IMR-90 (cell line): ENCODE measurements around the gene ZNF598. TPM values are rescaled to one million over a fixed set of nuclear protein-coding genes. Genes with fewer than 3 reads are reported as not detected.

Experiments used
- ATAC-seq: fragments of 200-7000 bp; cut with Tn5 transposase; 2 replicates; pipeline ENCODE4 v1.9.1; 2020; ENCODE audit warnings: low read depth, mild to moderate bottlenecking, moderate library complexity
- BruUV-seq: library from RNA; stranded (reverse); fragments of 400-500 nt; replicated peaks from 2 replicates; lab custom pipeline; 2021; lab: Mats Ljungman, UMichigan
- CTCF ChIA-PET: fragments of 300-600 bp; formaldehyde crosslinking; extraction: SDS; loops from one replicate; lab custom pipeline; 2021; ENCODE audit warnings: antibody characterized with exemption; lab: Yijun Ruan, JAX
- POLR2A ChIA-PET: fragments of 300-600 bp; sonication (Branson Sonifier 250); formaldehyde crosslinking; loops from one replicate; lab custom pipeline; 2022; ENCODE audit warnings: antibody characterized with exemption; ENCODE audit not compliant: unreplicated experiment; lab: Charles Lee
- DNase-seq: peaks from one replicate; pipeline ENCODE4 v3.0.0; 2013
- H2AFZ ChIP-seq: replicated peaks from 2 replicates; pipeline ENCODE3; 2013; ENCODE audit warnings: low read length, mild to moderate bottlenecking; ENCODE audit not compliant: poor library complexity
- H2AK5ac ChIP-seq: 2 replicates; pipeline ENCODE4 v1.6.1; 2013; ENCODE audit warnings: low read depth, low read length, inconsistent platforms
- H2AK9ac ChIP-seq: replicated peaks from 2 replicates; pipeline ENCODE3; 2013; ENCODE audit warnings: mild to moderate bottlenecking, low read depth, low read length, moderate library complexity; ENCODE audit not compliant: poor library complexity
- H2BK120ac ChIP-seq: 2 replicates; pipeline ENCODE4 v1.6.1; 2013; ENCODE audit warnings: low read depth, low read length, inconsistent platforms
- H2BK15ac ChIP-seq: 3 replicates; pipeline ENCODE4 v1.6.1; 2013; ENCODE audit warnings: low read depth, low read length, inconsistent platforms
- H2BK20ac ChIP-seq: 2 replicates; pipeline ENCODE4 v1.6.1; 2013; ENCODE audit warnings: low read depth, mild to moderate bottlenecking, inconsistent platforms, low read length, moderate library complexity
- H2BK5ac ChIP-seq: 2 replicates; pipeline ENCODE4 v1.6.1; 2013; ENCODE audit warnings: mild to moderate bottlenecking, low read depth, low read length, inconsistent platforms; ENCODE audit not compliant: poor library complexity, severe bottlenecking
- H3K14ac ChIP-seq: replicated peaks from 2 replicates; pipeline ENCODE4 v1.6.1; 2013; ENCODE audit warnings: low read depth, low read length, inconsistent platforms
- H3K18ac ChIP-seq: 2 replicates; pipeline ENCODE4 v1.6.1; 2013; ENCODE audit warnings: low read depth, low read length, control low read depth
- H3K23ac ChIP-seq: 2 replicates; pipeline ENCODE4 v1.6.1; 2013; ENCODE audit warnings: low read depth, low read length, inconsistent platforms
- H3K27ac ChIP-seq: 2 replicates; pipeline ENCODE4 v1.5.1; 2013; ENCODE audit warnings: mild to moderate bottlenecking, control low read depth, low read length; ENCODE audit not compliant: insufficient read depth
- H3K27me3 ChIP-seq: 2 replicates; pipeline ENCODE4 v1.6.1; 2013; ENCODE audit warnings: low read length; ENCODE audit not compliant: control insufficient read depth, insufficient read depth
- H3K36me3 ChIP-seq: 2 replicates; pipeline ENCODE4 v1.6.1; 2013; ENCODE audit warnings: low read length, mixed read lengths; ENCODE audit not compliant: control insufficient read depth, insufficient read depth
- H3K4ac ChIP-seq: 2 replicates; pipeline ENCODE4 v1.6.1; 2013; ENCODE audit warnings: low read depth, low read length, inconsistent platforms
- H3K4me1 ChIP-seq: 2 replicates; pipeline ENCODE4 v1.6.1; 2013; ENCODE audit warnings: low read length, mixed read lengths; ENCODE audit not compliant: control insufficient read depth, insufficient read depth
- H3K4me2 ChIP-seq: 2 replicates; pipeline ENCODE4 v1.6.1; 2013; ENCODE audit warnings: low read depth, mild to moderate bottlenecking, control low read depth, low read length, moderate library complexity
- H3K4me3 ChIP-seq: 2 replicates; pipeline ENCODE4 v1.5.1; 2013; ENCODE audit warnings: low read depth, mild to moderate bottlenecking, control low read depth, low read length, moderate library complexity; ENCODE audit not compliant: insufficient read depth
- H3K56ac ChIP-seq: 2 replicates; pipeline ENCODE4 v1.6.1; 2013; ENCODE audit warnings: low read length, inconsistent platforms; ENCODE audit not compliant: insufficient read depth; ENCODE audit errors: extremely low read depth
- H3K79me1 ChIP-seq, 2 experiments: 2 replicates each; pipeline ENCODE4 v1.6.1; 2013; ENCODE audit warnings: low read length in 2 of 2, inconsistent platforms in 1 of 2, low read depth in 1 of 2
- H3K9ac ChIP-seq: 2 replicates; pipeline ENCODE4 v1.6.1; 2013; ENCODE audit warnings: low read depth, low read length, control low read depth
- H3K9me1 ChIP-seq: 2 replicates; pipeline ENCODE4 v1.6.1; 2013; ENCODE audit warnings: low read length, inconsistent platforms; ENCODE audit not compliant: insufficient read depth
- H3K9me3 ChIP-seq: 2 replicates; pipeline ENCODE4 v1.6.1; 2013; ENCODE audit warnings: low read length; ENCODE audit not compliant: control insufficient read depth, insufficient read depth
- H4K20me1 ChIP-seq: 2 replicates; pipeline ENCODE4 v1.6.1; 2013; ENCODE audit warnings: low read length, inconsistent platforms; ENCODE audit not compliant: insufficient read depth
- H4K5ac ChIP-seq: 2 replicates; pipeline ENCODE4 v1.6.1; 2013; ENCODE audit warnings: mild to moderate bottlenecking, low read depth, low read length, control low read depth
- H4K8ac ChIP-seq, 2 experiments: 2 replicates each; pipeline ENCODE4 v1.6.1; 2013; ENCODE audit warnings: low read depth in 2 of 2, low read length in 2 of 2, control low read depth in 1 of 2, inconsistent platforms in 1 of 2
- H4K91ac ChIP-seq: 2 replicates; pipeline ENCODE4 v1.6.1; 2013; ENCODE audit warnings: low read depth, low read length, inconsistent platforms; ENCODE audit not compliant: insufficient read depth
- NFE2L2 ChIP-seq: fragments of 150-350 bp; IDR thresholded peaks from 2 replicates; pipeline ENCODE4 v1.6.1; 2016; ENCODE audit warnings: low read depth, mild to moderate bottlenecking, low read length
- WGBS, 2 experiments: methylation state at CpG; one replicate each; pipeline versions ENCODE4 v1.1.5 to v1.1.7; 2013; ENCODE audit warnings: missing lambda C conversion rate in 2 of 2; ENCODE audit not compliant: insufficient read length in 1 of 2; ENCODE audit errors: extremely low coverage in 2 of 2; 5-methylcytosine and 5-hydroxymethylcytosine counted together
- dilution Hi-C: fragments of 300-500 bp; cut with HindIII; formaldehyde crosslinking; loops from one replicate; pipeline ENCODE4 v1.14.3; 2018; ENCODE audit warnings: low sequenced_read_pairs; ENCODE audit not compliant: unreplicated experiment
- in situ Hi-C: fragments of 300-500 bp; cut with MboI; formaldehyde crosslinking; loops from 3 replicates; pipeline ENCODE4 v1.14.3; 2019; ENCODE audit warnings: low sequenced_read_pairs, inconsistent platforms, mixed read lengths
- intact Hi-C: fragments of 100-400 bp; cut with micrococcal nuclease; formaldehyde crosslinking; loops from 2 replicates; pipeline ENCODE4 v1.10.0; 2022
- polyA plus RNA-seq, 3 experiments: library from polyadenylated mRNA; depleted of rRNA; stranded (reverse); fragments of >200 nt; gene quantifications; 2 replicates each; pipeline ENCODE4 v1.2.3, GENCODE V29; 2012; ENCODE audit warnings: low replicate concordance in 1 of 3
- total RNA-seq: library from RNA; depleted of rRNA; stranded (reverse); fragments of >200 nt; gene quantifications from 2 replicates; pipeline ENCODE4 v1.2.3, GENCODE V29; 2012

Gene ZNF598
- total and polyA plus RNA-seq, 2 of the 4 experiments (the other 2 are of a cell fraction) = 3.4 to 36.4 TPM

- TF ChIP-seq NFE2L2 = no peak
- Histone ChIP-seq H2BK5ac (no peak within 1 kb of the TSS), H3K56ac (no peak within 1 kb of the TSS), H3K79me1 (peaks cover 9 to 46% of the 10 kb centered on the region in 2 experiments), H3K9ac (peak within 1 kb of the TSS; percentile 93), H2AK9ac (peak within 1 kb of the TSS; percentile 44), H3K9me1 (peaks cover 3% of the 10 kb centered on the region; the same call in 1 of the 2 replicates), H3K4ac (peak within 1 kb of the TSS; percentile 95; the same call in 1 of the 2 replicates), H2BK15ac (no peak within 1 kb of the TSS), H4K91ac (no peak within 1 kb of the TSS), H2BK20ac (no peak within 1 kb of the TSS), H2AK5ac (no peak within 1 kb of the TSS), H3K4me3 (peak within 1 kb of the TSS; percentile 87), H2AFZ (peak within 1 kb of the TSS; percentile 6), H3K27me3 (no peaks in the 10 kb centered on the region), H3K27ac (peak within 1 kb of the TSS; percentile 92), H3K23ac (no peak within 1 kb of the TSS), H2BK120ac (no peak within 1 kb of the TSS), H3K36me3 (peaks cover 22% of the 10 kb centered on the region), H4K5ac (no peak within 1 kb of the TSS), H4K20me1 (peaks cover 32% of the 10 kb centered on the region), H4K8ac (peak within 1 kb of the TSS; percentile 73 to 90; a peak in 2 of 4 replicates), H3K18ac (no peak within 1 kb of the TSS), H3K9me3 (no peaks in the 10 kb centered on the region), H3K4me1 (peaks cover 10% of the 10 kb centered on the region), H3K4me2 (peak within 1 kb of the TSS; percentile 100), H3K14ac (no peak within 1 kb of the TSS)
- POLR2A ChIA-PET = no interaction called here
- CTCF ChIA-PET = no interaction called here
- in situ Hi-C loops = no loop called here
- WGBS, 2 experiments = 100% methylated on average over 2 of the region's 6 CpGs; no CpG with 5 or more reads in 1 of the 2 experiments
- dilution Hi-C loops = no loop called here
- no peak for DNase-seq
- BruUV-seq = no TSS peak
- intact Hi-C loops = no loop called here
- no peak for ATAC-seq
Observed at GRCh38 chr16:1966460-1966859, 43.2 kb downstream of the ZNF598 start, which contains the start of gene RNF151. TSS of gene RNF151 (plus strand) at chr16:1966856. CDS start at chr16:1966882, 26 bp downstream.
